ENCODE results near the gene CCN5. TPM values are rescaled to one million over a fixed set of nuclear protein-coding genes. Genes with fewer than 3 reads are reported as not detected.

The CCN5 gene
- total RNA-seq, 2 experiments from 2014 or later, result not detected

DNA sequence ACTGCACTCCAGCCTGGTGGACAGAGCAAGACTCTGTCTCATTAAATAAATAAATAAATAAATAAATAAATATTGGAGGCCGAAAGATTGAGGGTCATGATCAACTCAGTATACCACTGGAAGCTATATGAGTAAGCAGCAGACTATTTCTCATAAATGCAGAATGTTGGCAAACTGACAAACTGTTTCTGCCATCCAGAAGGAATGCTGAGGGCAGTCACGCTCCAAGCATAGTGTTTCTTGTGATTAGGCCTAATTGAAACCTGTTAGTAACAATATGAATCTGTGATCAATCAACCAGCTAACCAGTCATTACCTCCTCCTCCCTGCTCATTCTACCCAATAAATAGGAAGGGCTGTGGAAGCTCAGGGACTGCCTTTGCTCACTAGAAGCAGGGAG lies 15.3 kb downstream of the CCN5 start:
- ChIA-PET CTCF (interaction anchor here (5.8 kb wide), 1 partner anchor 46 kb away, joined by 118 read pairs; no protein-coding TSS in a partner anchor), POLR2A (no interaction called here)
- H3K4me1 Mint-ChIP-seq (ENCODE audit: low read depth), result peaks cover 14% of the 10 kb centered on the region
- DNase-seq (no peak), ATAC-seq (no peak)
- H3K4me3 Mint-ChIP-seq, result no peak overlapping the region
- no peaks in the 10 kb centered on the region for H3K9me3 Mint-ChIP-seq
- TF ChIP-seq, protein P1, sequence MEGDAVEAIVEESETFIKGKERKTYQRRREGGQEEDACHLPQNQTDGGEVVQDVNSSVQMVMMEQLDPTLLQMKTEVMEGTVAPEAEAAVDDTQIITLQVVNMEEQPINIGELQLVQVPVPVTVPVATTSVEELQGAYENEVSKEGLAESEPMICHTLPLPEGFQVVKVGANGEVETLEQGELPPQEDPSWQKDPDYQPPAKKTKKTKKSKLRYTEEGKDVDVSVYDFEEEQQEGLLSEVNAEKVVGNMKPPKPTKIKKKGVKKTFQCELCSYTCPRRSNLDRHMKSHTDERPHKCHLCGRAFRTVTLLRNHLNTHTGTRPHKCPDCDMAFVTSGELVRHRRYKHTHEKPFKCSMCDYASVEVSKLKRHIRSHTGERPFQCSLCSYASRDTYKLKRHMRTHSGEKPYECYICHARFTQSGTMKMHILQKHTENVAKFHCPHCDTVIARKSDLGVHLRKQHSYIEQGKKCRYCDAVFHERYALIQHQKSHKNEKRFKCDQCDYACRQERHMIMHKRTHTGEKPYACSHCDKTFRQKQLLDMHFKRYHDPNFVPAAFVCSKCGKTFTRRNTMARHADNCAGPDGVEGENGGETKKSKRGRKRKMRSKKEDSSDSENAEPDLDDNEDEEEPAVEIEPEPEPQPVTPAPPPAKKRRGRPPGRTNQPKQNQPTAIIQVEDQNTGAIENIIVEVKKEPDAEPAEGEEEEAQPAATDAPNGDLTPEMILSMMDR (IDR thresholded peaks at IDR 0.05), result no peak
- H3K36me3 Mint-ChIP-seq (ENCODE audit: low read depth), result no peaks in the 10 kb centered on the region
- intact Hi-C loops (cut with micrococcal nuclease), result no loop called here
- H3K27me3 Mint-ChIP-seq, result no peaks in the 10 kb centered on the region
- no peak overlapping the region for H3K27ac Mint-ChIP-seq

DNA sequence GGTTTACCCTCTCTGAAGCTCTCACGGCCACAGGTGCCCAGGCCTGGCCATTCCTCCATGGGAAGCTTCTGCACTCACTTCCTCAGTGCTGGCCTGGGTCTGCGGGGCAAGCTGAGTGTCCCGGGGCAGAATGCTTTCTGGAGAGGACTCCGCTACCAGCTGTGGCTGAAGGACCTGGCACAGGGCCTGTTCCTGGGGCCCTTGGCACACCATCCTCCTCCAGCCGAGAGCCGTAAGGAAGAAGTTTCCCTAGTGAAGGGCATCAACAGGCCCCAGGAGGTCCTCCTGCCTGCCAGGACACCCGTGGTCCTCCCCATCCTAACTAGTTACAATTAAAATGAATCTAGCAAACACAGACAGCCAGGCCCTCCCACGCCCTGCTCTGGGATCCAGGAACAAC lies 16.5 kb downstream of the CCN5 start:
- no peak overlapping the region for H3K27ac Mint-ChIP-seq
- DNase-seq, result no peak
- H3K9me3 Mint-ChIP-seq, result peaks cover 1% of the 10 kb centered on the region
- H3K4me3 Mint-ChIP-seq, result no peak overlapping the region
- ChIA-PET CTCF (interaction anchor here (1.1 to 5.8 kb wide), 9 partner anchors 8 to 58 kb away, joined by 3 to 118 read pairs (median 8); no protein-coding TSS in a partner anchor), POLR2A (interaction anchor here (0.9 to 1.5 kb wide), 2 partner anchors 10 to 47 kb away, joined by 3 to 7 read pairs; no protein-coding TSS in a partner anchor)
- H3K36me3 Mint-ChIP-seq (ENCODE audit: low read depth), result no peaks in the 10 kb centered on the region
- no peak for ATAC-seq
- intact Hi-C loops (cut with micrococcal nuclease), result loop anchor here (2.0 kb wide), 1 partner anchor 47 kb away; no protein-coding TSS in a partner anchor
- H3K4me1 Mint-ChIP-seq (ENCODE audit: low read depth), result peaks cover 22% of the 10 kb centered on the region
- no peaks in the 10 kb centered on the region for H3K27me3 Mint-ChIP-seq
- TF ChIP-seq, protein P1 (IDR thresholded peaks at IDR 0.05), result no peak

DNA sequence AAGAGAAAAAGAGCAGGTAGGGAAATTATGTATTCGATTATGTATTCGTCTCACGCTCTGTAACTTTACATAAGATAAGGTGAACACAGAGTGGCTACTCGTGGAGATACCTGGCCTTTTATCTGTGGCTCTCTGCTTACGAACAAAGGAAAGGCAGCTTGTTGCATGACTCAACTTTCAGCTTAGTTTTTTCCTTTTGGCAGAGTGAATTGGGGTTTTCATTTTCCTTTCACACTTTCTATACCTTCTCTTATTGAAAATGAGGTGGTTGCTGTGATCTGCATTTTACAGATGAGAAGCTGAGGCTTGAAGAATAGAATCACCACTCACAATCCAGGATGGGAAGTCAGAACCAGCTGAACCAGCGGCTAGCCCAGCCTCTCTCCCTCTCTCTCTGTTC lies 17.2 kb downstream of the CCN5 start:
- H3K9me3 Mint-ChIP-seq, result peaks cover 4% of the 10 kb centered on the region
- DNase-seq, result no peak
- no peaks in the 10 kb centered on the region for H3K36me3 Mint-ChIP-seq (ENCODE audit: low read depth)
- peaks cover 25% of the 10 kb centered on the region for H3K4me1 Mint-ChIP-seq (ENCODE audit: low read depth)
- CTCF ChIA-PET, result interaction anchor here (1.0 to 5.8 kb wide), 15 partner anchors 8 to 517 kb away, joined by 3 to 118 read pairs (median 4); no protein-coding TSS in a partner anchor
- H3K4me3 Mint-ChIP-seq, result no peak overlapping the region
- POLR2A ChIA-PET, result interaction anchor here (0.9 to 1.5 kb wide), 2 partner anchors 11 to 48 kb away, joined by 3 to 7 read pairs; no protein-coding TSS in a partner anchor
- no peaks in the 10 kb centered on the region for H3K27me3 Mint-ChIP-seq
- TF ChIP-seq, protein P1 (IDR thresholded peaks at IDR 0.05), result no peak
- peak; percentile 37 for ATAC-seq
- H3K27ac Mint-ChIP-seq, result no peak overlapping the region
- intact Hi-C loops (cut with micrococcal nuclease), result loop anchor here (2.0 kb wide), 1 partner anchor 48 kb away; no protein-coding TSS in a partner anchor

DNA sequence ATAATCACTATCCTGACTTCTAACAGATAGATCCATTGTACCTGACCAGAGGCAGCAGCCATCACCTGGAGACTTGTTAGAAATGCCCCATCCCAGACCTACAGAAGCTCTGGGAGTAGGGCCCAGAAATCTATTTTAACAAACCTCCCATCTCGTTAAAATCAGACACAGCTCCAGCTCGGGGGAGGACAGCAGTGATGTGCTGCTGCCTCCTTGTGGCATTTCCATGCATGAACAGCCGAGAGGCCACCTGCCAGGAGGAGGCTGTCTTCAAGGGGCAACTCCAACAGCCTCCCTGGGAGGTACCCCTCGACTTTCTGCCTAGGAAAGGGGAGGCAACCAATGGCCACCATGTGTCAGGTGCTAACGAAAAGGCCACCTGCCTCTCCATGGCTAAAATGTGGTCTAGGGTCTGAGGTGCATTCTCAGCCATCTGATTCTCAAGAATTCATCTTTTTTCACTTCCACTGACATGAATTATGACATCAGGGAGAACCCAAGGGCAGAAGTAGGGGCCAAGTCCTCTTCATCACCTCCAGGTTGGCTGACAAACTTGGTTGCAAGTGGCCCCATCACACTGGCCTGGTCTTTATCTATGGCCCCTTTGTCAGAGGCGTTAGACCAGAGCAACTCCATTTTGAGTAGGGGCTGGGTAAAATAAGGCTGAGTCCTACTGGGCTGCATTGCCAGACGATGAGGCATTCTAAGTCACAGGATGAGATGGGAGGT lies 18.3 kb downstream of the CCN5 start:
- Mint-ChIP-seq H3K36me3 (ENCODE audit: low read depth) (no peaks in the 10 kb centered on the region), H3K4me1 (ENCODE audit: low read depth) (peaks cover 25% of the 10 kb centered on the region), H3K4me3 (no peak overlapping the region), H3K27ac (no peak overlapping the region), H3K9me3 (peaks cover 4% of the 10 kb centered on the region), H3K27me3 (no peaks in the 10 kb centered on the region)
- DNase-seq (peak; percentile 77), ATAC-seq (peak; percentile 78)
- ChIA-PET POLR2A (interaction anchor here (1.5 kb wide), 1 partner anchor 49 kb away, joined by 7 read pairs; no protein-coding TSS in a partner anchor), CTCF (interaction anchor here (0.7 to 5.8 kb wide), 18 partner anchors 10 to 518 kb away, joined by 3 to 118 read pairs (median 4); no protein-coding TSS in a partner anchor)
- TF ChIP-seq, protein P1 (IDR thresholded peaks at IDR 0.05), result peak; percentile 81
- intact Hi-C loops (cut with micrococcal nuclease), result loop anchor here (2.0 kb wide), 1 partner anchor 49 kb away; no protein-coding TSS in a partner anchor

DNA sequence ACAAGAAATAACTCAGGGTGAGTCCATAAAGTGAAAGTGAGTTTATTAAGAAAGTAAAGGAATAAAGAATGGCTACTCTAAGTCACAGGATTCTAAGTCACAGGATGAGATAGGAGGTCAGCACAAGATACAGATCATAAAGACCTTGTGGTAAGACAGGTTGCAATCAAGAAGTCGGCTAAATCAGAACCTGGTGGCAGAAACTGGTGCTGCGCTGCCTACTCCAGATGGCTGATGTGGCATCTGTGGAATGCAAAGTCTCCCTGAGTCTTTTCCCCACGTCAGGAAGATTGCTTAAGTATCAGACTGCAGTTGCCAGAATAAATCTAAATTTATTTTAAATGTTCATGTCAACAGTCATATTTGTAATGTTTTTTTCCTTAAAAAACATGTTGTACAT lies 19.8 kb downstream of the CCN5 start:
- Mint-ChIP-seq H3K9me3 (peaks cover 4% of the 10 kb centered on the region), H3K27ac (no peak overlapping the region), H3K4me3 (no peak overlapping the region), H3K36me3 (ENCODE audit: low read depth) (no peaks in the 10 kb centered on the region), H3K27me3 (no peaks in the 10 kb centered on the region), H3K4me1 (ENCODE audit: low read depth) (peaks cover 25% of the 10 kb centered on the region)
- TF ChIP-seq, protein P1 (IDR thresholded peaks at IDR 0.05), result no peak
- POLR2A ChIA-PET, result no interaction called here
- CTCF ChIA-PET, result interaction anchor here (1.3 to 5.8 kb wide), 3 partner anchors 12 to 132 kb away, joined by 4 to 118 read pairs (median 10); no protein-coding TSS in a partner anchor
- intact Hi-C loops (cut with micrococcal nuclease), result no loop called here
- DNase-seq (no peak), ATAC-seq (no peak)
